ENCODE data around the gene NPHP4. TPM values are rescaled to one million over a fixed set of nuclear protein-coding genes. Genes with fewer than 3 reads are reported as not detected.

Gene NPHP4
- total RNA-seq, 1 experiment from 2014 or later: 20.0 TPM

- Histone ChIP-seq H3K36me3 (ENCODE audit: control insufficient read depth in 1 of 2, insufficient read depth in 2 of 2, low read length in 2 of 2) (peaks cover 0 to 17% of the 10 kb centered on the region in 2 experiments; a peak in 2 of 4 replicates), H3K9me2 (ENCODE audit: insufficient read depth) (no peaks in the 10 kb centered on the region), H4K20me1 (ENCODE audit: insufficient read depth) (no peaks in the 10 kb centered on the region), H3K9ac (ENCODE audit: low read length) (no peak overlapping the region), H3K4me1 (ENCODE audit: control insufficient read depth in 1 of 2, insufficient read depth in 2 of 2, low read length in 2 of 2) (peaks cover 0 to 23% of the 10 kb centered on the region in 2 experiments; a peak in 2 of 4 replicates), H2AFZ (ENCODE audit: low read depth, low read length, poor library complexity, severe bottlenecking) (no peak overlapping the region), H3K27ac (ENCODE audit: low read depth, low read length) (no peak overlapping the region), H3K9me3 (ENCODE audit: control insufficient read depth in 1 of 2, insufficient read depth in 1 of 2, low read depth in 1 of 2, low read length in 2 of 2) (no peaks in the 10 kb centered on the region; a peak in 1 of 4 replicates), H3K4me3 (replicated peaks in 1 of 2; ENCODE audit: low read depth in 1 of 2, low read length in 2 of 2) (no peak overlapping the region), H3K27me3 (ENCODE audit: insufficient read depth, low read length) (no peaks in the 10 kb centered on the region), H3K4me2 (ENCODE audit: low read length) (no peak overlapping the region), H3K79me2 (ENCODE audit: insufficient read depth, low read length) (no peaks in the 10 kb centered on the region)
- DNase-seq (ENCODE audit: low read depth, low spot score) (no peak), ATAC-seq (no peak)
- no peak for TF ChIP-seq TCF7L2 (IDR thresholded peaks at IDR 0.05; ENCODE audit: borderline replicate concordance, extremely low read depth, insufficient read depth, insufficient read length)
- no peak for TF ChIP-seq SIN3A (IDR thresholded peaks at IDR 0.05; ENCODE audit: low read depth)
- TF ChIP-seq EZH2 (IDR thresholded peaks at IDR 0.05): no peak
- TF ChIP-seq, protein P1, sequence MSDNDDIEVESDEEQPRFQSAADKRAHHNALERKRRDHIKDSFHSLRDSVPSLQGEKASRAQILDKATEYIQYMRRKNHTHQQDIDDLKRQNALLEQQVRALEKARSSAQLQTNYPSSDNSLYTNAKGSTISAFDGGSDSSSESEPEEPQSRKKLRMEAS (IDR thresholded peaks at IDR 0.05): no peak
- TF ChIP-seq POLR2AphosphoS5 (IDR thresholded peaks at IDR 0.05; ENCODE audit: low read depth, low read length): no peak
- CTCF ChIA-PET: interaction anchor here (1.1 kb wide), 1 partner anchor 464 kb away, joined by 3 read pairs; no protein-coding TSS in a partner anchor
- RAD21 ChIA-PET (ENCODE audit: low non-redundant PET in 1 of 2, low total read pairs in 2 of 2, uncharacterized antibody in 2 of 2, unreplicated experiment in 2 of 2): interaction anchor here in 1 of 2 experiments (1.1 kb wide), 1 partner anchor 229 kb away, joined by 3 read pairs; no protein-coding TSS in a partner anchor
- no TSS peak for BruUV-seq (replicated peaks)
- POLR2A ChIA-PET: no interaction called here
- intact Hi-C loops (cut with micrococcal nuclease): loop anchor here (1.0 to 10.0 kb wide), 3 partner anchors 230 to 464 kb away; no protein-coding TSS in a partner anchor
These were observed 17.6 kb downstream of the NPHP4 start for GRCh38 chr1:5974631-5975030.

- intact Hi-C loops (cut with micrococcal nuclease): loop anchor here (10.0 kb wide), 1 partner anchor 229 kb away; no protein-coding TSS in a partner anchor
- H3K79me2 ChIP-seq (ENCODE audit: insufficient read depth, low read length): no peaks in the 10 kb centered on the region
- ATAC-seq: no peak
- H3K4me2 ChIP-seq (ENCODE audit: low read length): no peak overlapping the region
- H3K4me1 ChIP-seq (ENCODE audit: control insufficient read depth in 1 of 2, insufficient read depth in 2 of 2, low read length in 2 of 2): peaks cover 0 to 19% of the 10 kb centered on the region in 2 experiments; a peak in 2 of 4 replicates
- no TSS peak for BruUV-seq (replicated peaks)
- no peak overlapping the region for H3K9ac ChIP-seq (ENCODE audit: low read length)
- DNase-seq (ENCODE audit: low read depth, low spot score): no peak
- no peaks in the 10 kb centered on the region for H4K20me1 ChIP-seq (ENCODE audit: insufficient read depth)
- no peaks in the 10 kb centered on the region for H3K27me3 ChIP-seq (ENCODE audit: insufficient read depth, low read length)
- no peak overlapping the region for H3K4me3 ChIP-seq (replicated peaks in 1 of 2; ENCODE audit: low read depth in 1 of 2, low read length in 2 of 2)
- no peaks in the 10 kb centered on the region; a peak in 1 of 4 replicates for H3K9me3 ChIP-seq (ENCODE audit: control insufficient read depth in 1 of 2, insufficient read depth in 1 of 2, low read depth in 1 of 2, low read length in 2 of 2)
- no peak overlapping the region for H2AFZ ChIP-seq (ENCODE audit: low read depth, low read length, poor library complexity, severe bottlenecking)
- no peak overlapping the region for H3K27ac ChIP-seq (ENCODE audit: low read depth, low read length)
- H3K9me2 ChIP-seq (ENCODE audit: insufficient read depth): no peaks in the 10 kb centered on the region
- ChIA-PET RAD21 (ENCODE audit: low non-redundant PET in 1 of 2, low total read pairs in 2 of 2, uncharacterized antibody in 2 of 2, unreplicated experiment in 2 of 2) (no interaction called here), CTCF (no interaction called here), POLR2A (no interaction called here)
- H3K36me3 ChIP-seq (ENCODE audit: control insufficient read depth in 1 of 2, insufficient read depth in 2 of 2, low read length in 2 of 2): peaks cover 0 to 17% of the 10 kb centered on the region in 2 experiments; a peak in 2 of 4 replicates
- TF ChIP-seq ZFX (IDR thresholded peaks at IDR 0.05): no peak
- TF ChIP-seq CTCF (IDR thresholded peaks at IDR 0.05 in 2 of 3, conservative IDR thresholded peaks at IDR 0.05 in 1 of 3; ENCODE audit: borderline replicate concordance in 1 of 3, insufficient read depth in 1 of 3, low read depth in 2 of 3, low read length in 2 of 3): no peak
- no peak for TF ChIP-seq SP1 (IDR thresholded peaks at IDR 0.05; ENCODE audit: low read depth)
- no peak for TF ChIP-seq JUND (IDR thresholded peaks at IDR 0.05)
- TF ChIP-seq, protein P2, sequence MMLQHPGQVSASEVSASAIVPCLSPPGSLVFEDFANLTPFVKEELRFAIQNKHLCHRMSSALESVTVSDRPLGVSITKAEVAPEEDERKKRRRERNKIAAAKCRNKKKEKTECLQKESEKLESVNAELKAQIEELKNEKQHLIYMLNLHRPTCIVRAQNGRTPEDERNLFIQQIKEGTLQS (IDR thresholded peaks at IDR 0.05): no peak
- no peak for TF ChIP-seq ZNF274 (IDR thresholded peaks at IDR 0.05; ENCODE audit: low read depth, low read length)
- TF ChIP-seq SRF (IDR thresholded peaks at IDR 0.05; ENCODE audit: low read depth): no peak
- TF ChIP-seq CBX3 (IDR thresholded peaks at IDR 0.05; ENCODE audit: low read depth): no peak
- no peak for TF ChIP-seq SIN3A (IDR thresholded peaks at IDR 0.05; ENCODE audit: low read depth)
- no peak for TF ChIP-seq EZH2 (IDR thresholded peaks at IDR 0.05)
- no peak for TF ChIP-seq EGR1 (IDR thresholded peaks at IDR 0.05; ENCODE audit: low read depth)
- TF ChIP-seq, protein P1 (IDR thresholded peaks at IDR 0.05): no peak
- no peak for TF ChIP-seq REST (IDR thresholded peaks at IDR 0.05; ENCODE audit: low read depth)
These were observed 18.5 kb downstream of the NPHP4 start for GRCh38 chr1:5973771-5974170.
